ENCODE data around the gene TMC3.
"Not testable (repeated sequence)": the region's sequence is repeated elsewhere in the genome, so short reads cannot be mapped to it uniquely, and the experiment has no call there.

The TMC3 gene

GRCh38 chr15:81341351-81341750 lies 32.7 kb downstream of the TMC3 start:
- no peak for DNase-seq

DNA sequence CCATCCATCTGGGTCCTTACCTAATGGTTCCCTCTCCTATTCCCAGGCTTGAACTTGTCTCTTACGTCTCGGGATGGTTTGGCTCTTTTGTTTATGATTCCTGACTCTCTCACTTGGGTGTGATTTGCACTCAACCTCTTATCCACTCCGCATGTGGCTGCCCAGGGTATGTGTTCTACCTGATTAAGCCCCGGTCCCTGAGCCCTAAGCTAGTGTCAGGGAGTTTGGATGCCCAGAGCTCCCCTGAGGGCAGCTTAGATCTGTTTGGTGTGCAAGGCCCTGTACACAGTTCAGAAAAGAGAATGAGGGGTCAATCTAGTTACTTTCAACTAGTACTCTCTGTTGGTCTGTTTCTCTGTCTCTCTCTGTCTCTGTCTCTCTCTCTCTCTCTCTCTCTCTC lies 34.2 kb downstream of the TMC3 start:
- no peak for DNase-seq

DNA sequence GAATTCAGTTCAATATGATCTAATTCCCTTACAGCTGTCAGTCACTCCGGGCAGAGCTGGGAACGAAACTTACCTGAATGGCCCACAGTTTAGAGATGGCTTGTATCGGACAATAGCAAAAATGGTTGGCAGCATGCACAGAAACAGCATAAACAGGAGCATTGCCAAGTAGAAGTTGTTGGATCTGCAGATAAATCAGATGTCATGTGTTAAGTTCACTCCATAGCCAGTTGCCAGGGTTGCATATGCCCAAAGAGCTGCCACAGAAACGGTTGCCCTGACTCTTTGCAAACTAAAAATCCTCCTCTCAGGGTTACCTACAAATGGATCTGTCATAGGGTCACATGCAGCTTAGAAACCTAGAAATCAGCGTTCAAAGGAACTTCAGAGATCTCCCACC lies 34.7 kb downstream of the TMC3 start:
- DNase-seq = no peak

- DNase-seq = peak; percentile 93
Measured at GRCh38 chr15:81338170-81339007, 35.6 kb downstream of the TMC3 start.

GRCh38 chr15:81337713-81338157 lies 36.3 kb downstream of the TMC3 start:
- DNase-seq = no peak

- no peak for DNase-seq
Measured at GRCh38 chr15:81337241-81337640, 36.8 kb downstream of the TMC3 start.

DNA sequence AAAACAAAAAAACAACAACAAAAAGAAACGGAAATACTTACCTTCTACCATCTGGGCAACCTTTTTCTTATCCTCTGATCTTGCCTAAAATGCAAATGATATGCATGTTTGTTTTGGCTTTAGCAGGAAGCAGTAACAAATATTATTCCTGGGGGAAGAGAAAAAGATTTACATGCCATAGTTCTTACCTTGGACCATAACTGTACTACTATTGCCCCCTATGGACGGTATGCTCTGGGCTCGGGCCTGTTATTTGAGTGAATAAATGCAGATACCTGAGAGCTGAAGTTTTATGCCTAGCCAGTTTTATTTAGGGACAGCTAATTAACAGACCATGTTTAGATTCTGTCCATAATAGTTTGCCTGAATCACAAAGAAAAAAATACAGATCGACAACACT lies 37.4 kb downstream of the TMC3 start:
- DNase-seq = peak; percentile 33

DNA sequence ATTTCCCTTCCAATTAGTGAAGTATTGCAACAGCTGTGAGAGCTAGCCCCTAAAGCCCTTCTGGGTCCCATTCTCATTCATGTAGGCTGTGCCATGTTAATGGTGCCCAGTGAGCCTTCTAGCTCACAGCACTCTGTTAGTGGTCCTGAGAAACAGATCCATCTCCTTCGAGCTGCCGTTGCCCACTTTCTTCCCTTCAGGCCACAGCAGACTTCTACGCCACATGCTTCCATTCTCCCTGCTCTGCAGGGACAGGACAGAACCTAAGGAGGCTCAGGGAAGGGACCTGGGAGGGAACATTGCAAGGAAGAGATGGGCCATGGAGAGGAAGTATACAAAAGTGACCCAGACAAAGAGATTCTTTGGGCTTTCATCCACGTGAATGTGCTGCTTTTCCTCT lies 38.4 kb downstream of the TMC3 start:
- DNase-seq = no peak

DNA sequence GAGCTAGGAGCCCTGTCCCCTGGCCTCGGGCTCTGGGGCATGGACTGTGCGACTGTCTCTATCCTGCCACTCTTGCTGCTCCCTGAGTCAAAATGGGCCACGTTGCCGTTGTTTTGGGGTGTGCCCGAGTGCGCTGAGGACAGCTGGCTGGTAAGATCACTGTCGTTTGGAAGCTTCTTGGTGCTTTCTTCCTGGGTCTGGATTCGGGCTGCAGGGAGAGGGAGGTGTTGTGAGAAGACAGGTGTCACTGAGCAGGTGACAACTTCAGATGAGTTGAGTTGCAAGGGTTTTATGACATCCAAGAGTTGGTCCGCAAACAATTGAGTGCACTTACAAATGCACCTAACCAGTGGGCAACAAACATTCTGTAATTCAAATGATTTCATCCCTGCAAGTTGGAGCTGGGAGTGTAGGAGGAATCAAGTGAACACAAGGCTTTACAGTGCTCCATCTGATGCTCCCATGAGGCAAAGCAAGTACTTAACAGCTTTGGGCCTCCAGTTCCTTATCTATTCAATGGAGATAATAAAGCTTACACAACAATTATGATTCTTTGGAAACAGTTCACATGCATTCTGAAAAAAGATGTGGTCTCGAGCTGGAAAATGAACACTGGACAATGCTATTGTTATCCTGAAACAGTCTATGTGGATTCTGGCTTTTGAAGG lies 39.1 kb downstream of the TMC3 start:
- DNase-seq = no peak

DNA sequence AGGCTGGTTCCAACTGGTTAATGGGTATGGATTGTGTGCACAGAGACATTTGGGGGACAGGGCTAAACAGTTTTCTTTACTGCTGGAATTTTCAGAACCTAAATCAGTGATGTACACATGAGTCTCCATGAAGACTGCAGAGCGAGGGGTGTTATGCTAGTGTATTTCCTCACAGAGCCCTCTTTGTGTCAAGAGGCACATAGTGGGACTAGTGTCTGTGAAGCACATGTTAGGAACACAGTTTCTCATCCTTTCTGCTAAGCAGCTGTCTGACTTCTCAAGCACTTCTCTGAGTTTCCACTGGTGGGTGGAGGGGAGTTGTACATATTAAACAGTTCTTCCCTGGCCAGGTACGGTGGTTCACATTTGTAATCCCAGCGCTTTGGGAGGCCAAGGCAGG lies 40.6 kb downstream of the TMC3 start:
- no peak for DNase-seq

DNA sequence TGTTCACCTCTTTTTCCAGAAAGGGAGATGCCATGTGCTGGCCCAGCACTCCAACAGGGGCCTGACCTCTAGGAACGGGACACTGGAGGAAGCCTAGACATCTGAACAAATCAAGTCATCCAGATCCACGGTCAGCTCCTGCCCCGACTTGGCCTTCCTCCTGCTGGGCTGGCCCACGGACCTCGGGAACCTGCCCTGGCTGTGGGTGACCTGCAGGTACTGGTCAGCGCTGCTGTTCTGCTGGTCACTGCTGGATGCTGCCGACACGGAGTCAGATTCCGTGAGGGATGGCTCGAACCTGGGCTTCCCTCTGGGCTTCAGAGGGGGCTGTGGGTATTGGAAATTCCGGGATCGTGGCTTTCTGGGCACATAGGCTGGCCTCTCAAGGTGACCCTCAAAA lies 41.7 kb downstream of the TMC3 start:
- no peak for DNase-seq

GRCh38 chr15:81331600-81331999 lies 42.4 kb downstream of the TMC3 start:
- DNase-seq = no peak

GRCh38 chr15:81331141-81331540 lies 42.9 kb downstream of the TMC3 start:
- DNase-seq = not testable (repeated sequence)

DNA sequence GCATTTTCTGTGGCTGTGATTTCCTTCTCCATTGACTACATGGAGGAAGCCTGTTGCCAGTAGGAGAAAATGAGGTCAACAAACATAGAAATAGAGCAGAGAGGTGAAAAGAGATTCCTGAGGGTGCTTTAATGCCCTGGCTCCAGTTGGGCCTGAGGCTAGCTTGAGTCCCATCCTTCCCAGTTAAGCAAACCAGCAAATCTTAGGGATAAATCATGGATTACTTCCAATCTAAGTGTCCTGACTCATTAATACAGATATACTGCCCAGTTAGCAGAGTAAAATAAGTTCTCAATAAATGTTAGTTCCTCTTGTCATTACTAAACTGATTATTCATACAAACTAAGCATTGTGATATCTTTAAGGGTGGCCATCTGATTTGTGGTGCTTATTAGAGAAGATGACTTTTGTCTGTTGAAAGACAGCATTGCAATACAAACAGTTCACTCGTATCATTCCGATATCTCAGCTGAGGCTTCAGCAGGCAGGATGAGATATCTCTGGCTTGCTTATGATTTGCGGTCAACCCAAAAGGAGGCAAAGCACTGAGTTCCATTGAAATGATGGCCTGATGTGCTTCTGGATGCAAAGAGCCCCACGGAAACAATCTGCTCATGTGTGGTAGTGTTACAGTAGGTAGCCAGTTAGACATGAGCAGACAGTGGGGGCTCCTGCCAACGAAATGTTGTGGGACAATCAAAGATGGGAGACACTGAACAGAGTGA lies 43.5 kb downstream of the TMC3 start:
- no peak for DNase-seq

DNA sequence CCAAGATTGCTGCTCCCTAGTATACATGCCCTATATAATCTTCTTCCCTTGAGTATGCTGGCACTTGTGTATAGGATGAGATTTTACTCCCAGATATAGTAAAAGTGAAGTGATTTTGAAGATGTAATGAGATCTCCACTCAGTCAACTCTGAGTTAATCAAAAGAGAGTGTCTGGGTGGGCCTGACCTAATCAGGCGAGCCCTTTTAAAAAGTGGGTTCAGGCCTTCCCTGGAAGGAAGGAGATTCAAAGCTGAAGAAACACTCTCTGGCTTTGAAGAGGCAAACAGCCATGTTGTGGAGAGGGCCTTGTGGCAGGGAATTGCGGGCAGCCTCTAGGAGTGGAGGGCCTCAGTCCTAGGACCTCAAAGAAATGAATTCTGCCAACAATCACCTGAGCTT lies 44.6 kb downstream of the TMC3 start:
- DNase-seq = no peak

GRCh38 chr15:81327516-81327915 lies 46.5 kb downstream of the TMC3 start:
- DNase-seq = peak; percentile 87

GRCh38 chr15:81326466-81327212 lies 47.4 kb downstream of the TMC3 start:
- peak; percentile 32 for DNase-seq

- peak; percentile 98 for DNase-seq
Measured at GRCh38 chr15:81323944-81324881, 49.8 kb downstream of the TMC3 start, which contains the start of gene STARD5. TSS of gene STARD5 (minus strand) at chr15:81324141. CDS start at chr15:81324099, 42 bp downstream.

GRCh38 chr15:81323559-81323943 lies 50.5 kb downstream of the TMC3 start:
- DNase-seq = no peak

- no peak for DNase-seq
Measured at GRCh38 chr15:81322676-81323253, 51.2 kb downstream of the TMC3 start.

- no peak for DNase-seq
Measured at GRCh38 chr15:81321667-81322066, 52.3 kb downstream of the TMC3 start.
